Measurements from ENCODE around the gene KDM2B. TPM values are rescaled to one million over a fixed set of nuclear protein-coding genes. Genes with fewer than 3 reads are reported as not detected.

The KDM2B gene
- total RNA-seq, 1 donor from 2014 or later: 20.0 TPM

DNA sequence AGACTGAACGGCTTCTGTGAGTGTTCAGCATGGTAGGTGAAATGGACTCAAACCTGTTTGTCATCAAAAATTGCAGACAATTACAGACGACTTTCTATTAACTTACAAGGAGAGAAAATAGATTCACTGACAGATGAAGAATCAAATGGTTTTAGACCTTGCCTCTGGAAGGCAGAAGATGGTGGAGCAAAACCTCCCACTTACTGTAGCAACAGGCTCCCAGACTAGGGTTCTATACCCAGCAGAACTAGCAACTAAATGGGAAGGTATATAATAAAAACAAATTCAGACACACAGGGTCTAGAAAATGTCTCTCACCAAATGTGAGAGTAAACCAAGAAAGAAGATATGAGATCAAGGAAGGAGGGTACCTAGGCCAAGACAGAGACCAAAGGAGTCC lies 144.1 kb downstream of the KDM2B start:
- no peak for DNase-seq (ENCODE audit: low read depth in 2 of 2)

DNA sequence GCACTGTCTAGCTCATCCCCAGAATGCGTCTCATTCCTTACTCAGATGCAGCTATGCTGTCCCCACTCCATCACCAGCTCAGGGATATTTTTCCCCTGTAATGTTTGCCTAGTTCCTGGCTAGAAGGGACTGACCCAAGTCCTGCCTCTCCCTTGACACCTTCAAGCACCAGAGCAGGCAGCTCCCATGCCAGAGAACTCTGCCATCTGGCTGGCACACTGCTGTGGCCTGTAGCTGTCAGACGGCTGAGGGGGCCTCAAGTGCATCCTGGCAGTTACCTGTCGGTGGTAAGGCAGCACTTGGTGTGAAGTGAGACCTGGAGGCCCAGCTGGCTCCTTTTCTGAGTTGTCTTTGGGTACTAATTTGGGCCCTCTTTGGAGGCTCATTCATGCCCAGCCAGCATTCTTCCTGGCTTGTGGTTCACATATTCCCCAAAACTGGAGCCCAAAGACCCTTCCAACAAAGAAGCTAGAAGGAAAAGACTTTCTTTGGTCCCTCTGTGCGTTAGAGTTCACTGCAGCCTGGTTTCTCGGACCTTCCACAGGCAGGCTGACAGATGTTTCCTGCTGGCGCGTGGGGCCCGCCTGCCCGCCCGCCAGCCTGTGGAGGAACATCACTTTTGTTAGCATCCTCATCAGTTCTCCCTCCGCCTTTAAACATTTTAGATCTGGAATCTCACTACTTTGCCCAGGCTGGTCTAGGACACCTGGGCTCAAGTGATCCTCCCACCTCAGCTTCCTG lies 147.9 kb downstream of the KDM2B start:
- no peak for DNase-seq (ENCODE audit: low read depth in 2 of 2)

DNA sequence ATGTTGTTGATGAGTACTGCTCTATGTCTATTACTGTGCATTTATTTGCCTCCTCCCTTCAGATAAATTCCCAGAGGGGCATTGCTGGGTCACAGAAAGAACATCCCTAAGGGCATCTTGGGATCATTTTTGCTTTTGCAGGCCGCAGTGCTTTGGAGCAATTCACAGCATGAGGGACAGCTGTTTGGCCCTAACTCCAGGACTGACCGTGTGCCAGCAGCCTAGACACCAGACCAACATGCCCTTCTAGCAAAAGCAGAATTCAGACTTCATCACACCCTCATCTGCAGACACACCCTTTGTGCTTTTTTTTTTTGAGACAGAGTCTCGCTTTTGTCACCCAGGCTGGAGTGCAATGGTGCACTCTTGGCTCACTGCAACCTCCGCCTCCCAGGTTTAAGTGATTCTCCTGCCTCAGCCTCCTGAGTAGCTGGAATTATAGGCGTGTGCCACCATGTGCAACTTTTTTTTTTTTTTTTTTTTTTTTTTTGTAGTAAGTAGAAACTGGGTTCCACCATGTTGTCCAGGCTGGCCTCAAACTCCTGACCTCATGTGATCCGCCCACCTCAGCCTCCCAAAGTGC lies 149.9 kb downstream of the KDM2B start:
- no peak for DNase-seq (ENCODE audit: low read depth in 2 of 2)

DNA sequence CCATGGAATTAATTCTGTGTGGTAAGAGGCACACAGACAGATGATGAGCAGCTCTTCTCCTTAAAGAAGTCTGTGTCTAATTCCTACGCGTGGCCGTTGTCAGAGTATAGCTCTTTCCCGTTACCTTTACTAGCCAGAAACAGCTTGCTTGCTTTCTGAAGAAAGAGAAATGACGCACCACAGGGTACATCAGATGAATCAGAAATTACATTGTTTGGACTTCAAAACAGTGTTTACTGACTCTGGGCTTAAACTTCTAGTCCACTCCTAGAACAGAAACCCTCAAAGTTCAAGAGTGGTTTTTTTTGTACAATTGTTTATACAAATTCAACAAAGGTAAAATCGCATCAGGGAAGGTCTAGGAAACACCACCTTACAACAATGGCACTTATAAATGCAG lies 151.9 kb downstream of the KDM2B start:
- no peak for DNase-seq (ENCODE audit: low read depth in 2 of 2)

DNA sequence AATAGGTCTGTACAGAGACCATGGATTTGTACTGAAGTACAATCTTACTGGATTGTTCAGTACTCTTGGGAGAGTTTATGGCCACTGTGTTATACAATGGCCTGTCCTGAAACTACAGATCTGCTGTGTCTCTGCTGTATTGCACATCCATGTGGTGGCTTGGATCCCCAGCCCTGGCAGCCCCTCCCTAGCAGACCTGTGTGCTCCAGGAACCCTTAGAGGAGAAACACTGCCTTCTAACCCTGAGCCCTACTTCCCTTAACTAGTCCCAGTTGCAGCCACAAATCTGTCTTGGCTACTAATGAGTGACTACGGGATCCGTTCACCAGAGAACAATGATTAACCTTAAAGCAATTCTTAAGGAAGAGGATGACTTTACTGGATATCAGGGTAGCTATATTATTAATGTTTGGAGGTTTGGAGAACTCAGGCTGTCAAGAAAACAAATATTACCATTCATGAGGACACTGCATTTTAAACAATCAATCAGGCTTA lies 153.2 kb downstream of the KDM2B start:
- no peak for DNase-seq (ENCODE audit: low read depth in 2 of 2)

DNA sequence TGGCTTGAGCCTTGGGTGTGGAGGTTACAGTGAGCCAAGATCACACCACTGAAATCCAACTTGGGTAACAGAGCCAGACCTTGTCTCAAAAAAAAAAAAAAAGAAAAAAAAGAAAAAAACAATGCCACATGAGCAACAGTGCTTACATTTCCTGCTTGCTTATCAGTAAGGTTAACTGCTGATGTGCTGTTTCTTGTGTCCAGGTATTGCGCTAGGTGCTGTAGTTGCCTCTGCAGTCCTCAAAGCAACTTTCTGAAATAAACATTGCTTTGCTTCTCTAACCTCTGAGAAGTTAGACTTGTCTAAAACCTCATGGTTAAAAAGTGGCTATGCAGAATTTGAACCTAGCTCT lies 156.2 kb downstream of the KDM2B start:
- no peak for DNase-seq (ENCODE audit: low read depth in 2 of 2)

DNA sequence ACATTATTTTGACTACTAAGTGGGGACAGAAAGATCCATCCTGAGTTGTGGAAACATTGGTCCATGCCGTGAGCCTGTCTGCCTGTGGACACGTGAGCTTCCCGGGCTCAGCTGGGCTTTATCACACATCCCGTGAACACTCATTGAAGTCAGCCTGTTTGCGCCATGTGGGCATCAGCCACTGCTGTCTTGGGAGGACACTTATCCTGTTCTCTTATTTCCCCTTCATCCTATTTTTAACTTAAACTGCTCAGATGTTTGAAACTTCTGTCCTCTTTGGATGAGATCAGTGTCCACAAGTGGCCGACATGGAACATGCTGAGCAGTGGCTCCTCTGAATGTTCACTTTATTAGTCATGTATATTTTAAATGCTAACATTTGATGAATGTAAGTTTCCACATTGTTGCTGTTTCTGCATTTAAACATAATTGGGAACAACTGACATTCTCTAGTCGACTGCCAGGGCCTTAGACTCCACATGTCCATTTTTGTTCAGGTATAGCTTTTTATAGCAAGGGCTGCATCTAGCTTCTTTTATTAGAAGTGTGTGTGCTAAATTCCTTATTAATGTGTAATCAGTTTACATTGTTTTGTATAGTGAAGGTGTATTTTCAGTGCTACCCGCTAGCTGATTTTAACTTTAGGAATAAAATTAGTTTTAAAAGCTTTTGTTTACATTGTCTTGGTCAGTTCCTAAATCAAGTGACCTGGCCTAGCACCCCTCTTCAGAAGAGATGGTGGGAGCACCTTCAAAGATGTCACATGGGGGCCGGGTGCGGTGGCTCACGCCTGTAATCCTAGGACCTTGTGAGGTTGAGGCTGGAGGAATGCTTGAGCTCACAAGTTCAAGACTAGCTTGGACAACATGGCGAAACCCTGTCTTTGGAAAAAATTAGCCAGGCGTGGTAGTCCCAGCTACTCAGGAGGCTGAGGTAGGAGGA lies 156.9 kb downstream of the KDM2B start:
- no peak for DNase-seq (ENCODE audit: low read depth in 2 of 2)

DNA sequence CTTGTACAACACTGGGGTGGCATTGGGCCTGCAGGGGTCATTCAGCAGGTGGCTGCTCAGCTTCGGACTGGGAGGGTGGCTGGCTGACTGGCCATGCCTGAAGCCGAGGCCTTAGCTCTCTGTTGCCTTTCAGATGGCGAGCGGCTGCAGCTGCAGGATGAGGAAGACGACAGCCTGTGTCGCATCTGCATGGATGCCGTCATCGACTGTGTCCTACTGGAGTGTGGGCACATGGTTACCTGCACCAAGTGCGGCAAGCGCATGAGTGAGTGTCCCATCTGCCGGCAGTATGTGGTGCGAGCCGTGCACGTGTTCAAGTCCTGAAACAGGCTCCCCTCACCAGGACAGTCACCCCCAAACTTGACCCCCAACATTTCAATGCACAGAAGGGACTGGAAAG lies 157.6 kb downstream of the KDM2B start:
- no peak for DNase-seq (ENCODE audit: low read depth in 2 of 2)

DNA sequence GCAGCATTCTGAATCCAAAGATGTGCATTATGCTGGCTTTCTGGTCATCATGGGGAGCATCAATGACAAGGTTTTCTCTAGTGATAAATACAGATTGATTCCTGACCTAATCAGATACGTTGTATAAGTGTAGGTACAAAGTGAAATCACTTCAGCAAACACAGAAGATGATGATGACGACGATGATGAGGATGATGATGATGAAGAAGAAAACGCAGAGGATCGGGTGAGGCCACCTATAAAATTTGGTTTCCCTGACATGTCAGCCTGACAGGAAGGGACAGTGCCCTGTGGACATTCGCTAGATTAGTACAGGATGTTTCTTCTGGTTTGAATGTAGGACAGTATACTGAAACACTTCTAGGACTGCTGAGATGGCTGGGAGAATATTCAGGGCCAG lies 160.7 kb downstream of the KDM2B start:
- no peak for DNase-seq (ENCODE audit: low read depth in 2 of 2)

DNA sequence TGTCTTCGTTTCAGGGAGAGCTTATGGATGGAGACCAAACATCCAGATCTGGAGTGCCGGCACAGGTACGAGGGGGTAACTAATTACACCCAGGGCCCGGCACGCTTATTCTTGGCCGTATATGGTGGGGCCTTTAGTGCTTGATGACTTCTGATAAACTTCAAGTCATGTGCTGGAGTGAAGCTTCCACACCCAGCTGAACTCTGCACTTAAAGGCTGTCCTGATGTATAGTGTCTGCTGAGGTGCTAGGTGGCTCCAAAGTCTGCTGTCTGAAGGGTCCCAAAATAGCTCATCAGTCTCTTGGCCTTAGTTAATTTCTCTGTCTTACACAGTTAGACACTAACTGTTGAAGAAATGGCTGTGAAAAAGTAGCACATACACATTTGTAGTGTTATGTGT lies 163.0 kb downstream of the KDM2B start:
- DNase-seq (ENCODE audit: low read depth in 2 of 2): no peak

DNA sequence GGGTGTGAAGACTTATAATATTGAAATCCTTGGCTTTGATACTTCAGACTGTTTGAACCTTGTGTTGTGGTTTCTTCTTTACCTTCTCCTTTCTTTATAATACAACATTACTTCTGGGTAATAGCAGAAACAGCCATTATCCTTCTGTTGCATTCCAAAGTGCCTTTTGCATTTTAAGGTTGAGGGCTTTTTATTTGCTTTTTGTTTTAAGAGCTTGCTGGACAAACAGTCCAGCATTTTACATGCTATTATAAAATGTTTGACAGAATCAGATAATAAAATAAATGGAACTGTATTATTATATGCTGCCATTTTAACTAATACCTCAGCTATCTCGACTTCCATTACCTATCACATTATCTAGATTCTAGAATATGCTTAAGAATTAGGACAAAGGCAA lies 166.9 kb downstream of the KDM2B start:
- DNase-seq (ENCODE audit: low read depth in 2 of 2): no peak

DNA sequence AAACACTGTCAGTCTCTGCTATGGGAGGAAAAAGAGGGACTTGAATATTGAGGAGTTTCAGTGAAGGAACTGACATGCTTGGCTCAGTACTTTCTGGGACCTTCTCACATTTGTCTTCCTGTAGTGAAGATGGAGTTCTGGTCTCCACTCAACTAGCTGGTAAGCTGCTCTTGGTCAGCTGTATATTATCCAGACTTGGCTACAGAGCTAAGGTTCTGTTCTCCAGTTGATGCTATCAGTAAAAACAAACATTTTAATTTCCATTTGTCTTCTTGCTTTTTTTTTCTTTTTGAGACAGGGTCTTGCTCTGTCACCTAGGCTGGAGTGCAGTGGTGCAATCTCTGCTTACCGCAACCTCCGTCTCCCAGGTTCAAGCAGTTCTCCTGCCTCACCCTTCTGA lies 175.6 kb downstream of the KDM2B start:
- DNase-seq (ENCODE audit: low read depth in 2 of 2): no peak

DNA sequence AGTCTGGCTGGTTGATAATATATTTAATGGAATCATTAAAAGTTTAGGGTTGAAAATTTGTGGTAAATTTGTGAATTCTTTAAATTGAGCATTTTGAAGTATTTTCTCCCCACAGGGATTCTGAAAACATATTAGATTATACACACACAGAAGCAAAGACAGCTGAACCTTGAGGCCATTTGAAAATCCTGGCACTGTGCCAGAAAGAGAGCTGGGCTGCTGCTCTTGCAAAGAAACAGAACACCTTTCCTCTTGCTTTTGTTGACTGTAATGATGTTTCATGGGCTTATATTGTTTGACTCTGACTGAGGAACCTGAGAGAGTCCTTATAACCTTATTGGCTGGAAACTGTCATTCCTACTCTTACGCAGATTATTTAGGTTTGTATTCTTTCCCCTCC lies 176.1 kb downstream of the KDM2B start:
- peak; percentile 20 for DNase-seq (ENCODE audit: low read depth in 2 of 2)

DNA sequence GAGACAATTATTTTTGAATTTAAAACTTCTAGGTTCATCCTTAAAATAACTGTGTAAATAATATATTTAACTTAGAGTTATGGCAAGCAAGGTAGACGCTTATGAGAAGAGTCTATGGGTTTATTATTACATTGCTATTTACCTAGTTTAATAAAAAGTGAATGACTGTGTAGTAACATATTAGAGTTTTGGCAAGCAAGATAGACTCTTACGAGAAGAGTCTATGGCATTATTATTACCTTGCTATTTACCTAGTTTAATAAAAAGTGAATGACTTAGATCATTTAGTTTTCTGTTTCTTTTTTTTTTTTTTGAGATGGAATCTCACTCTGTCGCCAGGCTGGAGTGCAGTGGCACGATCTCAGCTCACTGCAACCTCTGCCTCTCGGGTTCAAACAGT lies 177.1 kb downstream of the KDM2B start:
- no peak for DNase-seq (ENCODE audit: low read depth in 2 of 2)

DNA sequence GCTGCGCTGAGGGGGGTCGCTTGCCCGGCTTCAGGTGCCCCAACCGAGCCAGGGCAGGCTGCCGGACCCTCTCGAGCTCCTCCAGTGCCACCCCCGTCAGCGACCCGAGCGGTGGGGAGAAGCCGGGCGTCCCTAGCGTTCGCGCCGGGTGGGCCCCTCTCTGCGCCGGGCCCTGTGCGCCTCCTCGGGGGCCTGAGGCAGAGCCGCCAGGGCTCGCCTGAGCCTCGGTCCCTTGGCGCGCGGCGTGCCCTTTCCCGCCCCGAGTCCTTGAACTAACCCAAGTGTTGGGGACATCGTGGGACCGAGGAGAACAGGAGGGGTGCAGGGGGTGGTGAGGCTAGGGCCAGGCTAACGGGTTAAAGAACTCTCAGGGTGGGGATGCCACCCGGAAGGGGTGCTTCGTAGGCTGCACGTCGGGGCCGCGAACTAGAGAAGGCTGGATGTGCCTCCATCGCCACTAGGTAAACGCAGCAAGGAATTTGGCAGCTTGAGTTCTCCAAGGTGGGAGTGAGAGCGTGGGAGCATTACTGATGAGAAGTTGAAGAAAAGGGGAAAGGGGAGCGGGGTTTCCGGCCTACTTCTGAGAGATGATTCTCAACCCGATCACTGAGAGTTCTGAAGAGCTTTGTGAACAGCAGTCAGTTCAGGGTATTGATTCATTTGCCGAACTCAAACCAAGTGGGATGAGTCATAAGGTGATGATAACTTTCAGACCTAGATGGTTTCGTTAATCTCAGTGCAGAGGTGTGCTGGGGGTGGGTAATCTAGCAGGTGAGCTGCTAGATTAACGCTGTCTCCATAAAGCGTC lies 180.3 kb downstream of the KDM2B start:
- DNase-seq (ENCODE audit: low read depth in 2 of 2): peak; percentile 7 to 48

DNA sequence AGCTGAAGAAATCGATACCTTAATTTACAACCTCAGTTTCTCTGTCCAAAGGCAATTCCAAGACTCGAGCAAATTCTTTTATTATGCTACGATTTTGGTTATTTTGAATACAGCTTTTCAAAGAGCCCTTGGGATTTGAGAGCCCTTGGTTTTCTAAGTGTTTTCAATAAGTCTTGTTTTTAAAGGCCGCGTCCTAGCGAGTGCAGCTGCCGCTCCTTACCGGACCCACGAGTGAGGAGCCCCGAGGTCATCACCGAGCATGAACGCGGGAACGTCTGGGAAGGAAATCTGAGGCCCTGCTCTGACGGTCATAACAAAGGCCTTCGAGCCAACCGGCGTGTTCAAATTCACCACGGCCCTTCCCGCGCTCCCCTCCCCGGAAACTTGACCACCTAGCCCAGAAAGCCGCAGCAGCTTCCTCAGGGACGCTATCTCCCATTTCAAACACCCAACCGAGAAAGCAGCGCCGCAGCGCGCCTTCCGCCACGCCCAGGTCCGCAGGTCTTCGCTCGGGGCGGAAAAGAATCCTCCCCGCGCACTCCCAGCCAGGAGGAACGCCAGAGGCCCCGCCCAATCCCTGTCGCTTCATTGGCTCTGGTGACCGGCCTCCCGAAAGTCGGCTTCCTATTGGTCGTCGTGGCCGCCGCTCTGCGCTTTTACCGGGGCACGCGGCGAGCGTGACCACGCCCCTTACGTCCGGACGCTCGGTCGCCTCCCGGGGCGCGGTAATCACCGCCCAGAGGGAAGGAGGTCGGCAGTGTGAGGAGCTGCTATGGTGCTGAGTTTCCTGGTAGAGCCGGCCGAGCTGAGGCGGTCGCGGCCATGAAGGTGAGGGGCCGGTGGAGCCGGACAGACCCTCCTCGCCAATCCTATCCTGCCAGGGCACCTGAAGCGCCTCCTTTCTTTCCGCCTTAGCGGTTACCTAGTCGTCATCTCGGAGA lies 181.2 kb downstream of the KDM2B start, which contains the start of gene RNF34:
TSS of gene RNF34 (plus strand) at position 728 of the 941 bp plus-strand sequence. CDS start at position 823, 95 bp downstream.
- peak; percentile 97 to 99 for DNase-seq (ENCODE audit: low read depth in 2 of 2)

DNA sequence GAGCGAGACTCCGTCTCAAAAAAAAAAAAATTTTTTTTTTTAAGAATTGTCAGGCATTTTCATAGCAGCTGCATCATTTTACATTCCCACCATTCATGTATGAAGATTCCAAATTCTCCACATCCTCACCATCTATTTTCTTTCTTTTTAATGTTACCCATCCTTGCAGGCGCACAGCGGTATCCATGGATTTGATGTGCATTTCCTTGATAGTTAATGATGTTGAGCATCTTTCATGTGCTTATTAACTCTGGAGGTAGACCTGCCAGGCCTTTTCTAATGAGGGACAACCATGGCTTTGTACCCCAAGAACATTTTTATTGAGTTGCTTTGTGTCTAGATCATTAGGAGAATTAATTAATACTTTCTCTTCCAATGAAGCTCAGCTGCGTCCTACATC lies 182.5 kb downstream of the KDM2B start:
- DNase-seq (ENCODE audit: low read depth in 2 of 2): no peak

DNA sequence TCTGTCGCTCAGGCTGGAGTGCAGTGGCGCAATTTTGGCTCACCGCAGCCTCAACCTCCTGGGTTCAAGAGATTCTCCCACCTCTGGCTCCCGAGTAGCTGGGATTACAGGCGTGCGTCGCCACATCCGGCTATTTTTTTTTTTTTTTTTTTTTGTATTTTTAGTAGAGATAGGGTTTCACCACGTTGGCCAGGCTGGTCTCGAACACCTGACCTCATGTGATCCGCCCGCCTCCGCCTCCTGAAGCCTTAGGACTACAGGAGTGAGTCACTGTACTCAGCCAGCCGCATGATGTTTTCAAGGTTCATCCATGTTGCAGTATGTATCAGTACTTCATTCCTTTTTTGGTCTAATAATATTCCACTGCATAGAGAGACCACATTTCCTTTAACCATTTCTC lies 183.3 kb downstream of the KDM2B start:
- DNase-seq (ENCODE audit: low read depth in 2 of 2): no peak

DNA sequence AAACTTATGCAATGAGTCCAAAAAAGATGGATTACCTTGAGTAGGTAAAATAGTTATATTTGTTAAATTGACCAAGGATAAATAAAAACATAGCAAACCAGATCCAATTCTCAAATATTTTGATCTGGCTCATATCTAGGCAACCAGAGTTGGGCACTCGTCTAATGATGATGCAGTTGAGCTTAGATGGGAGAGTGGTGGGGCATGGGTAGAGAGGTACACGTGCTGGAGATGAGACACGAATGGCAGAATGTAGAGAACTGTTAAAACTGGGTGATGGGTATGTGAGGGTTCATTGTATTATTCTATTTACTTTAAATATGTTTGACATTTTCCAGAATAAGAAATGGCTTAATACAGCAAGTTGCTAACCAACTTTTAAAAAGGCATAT lies 188.5 kb downstream of the KDM2B start:
- no peak for DNase-seq (ENCODE audit: low read depth in 2 of 2)

DNA sequence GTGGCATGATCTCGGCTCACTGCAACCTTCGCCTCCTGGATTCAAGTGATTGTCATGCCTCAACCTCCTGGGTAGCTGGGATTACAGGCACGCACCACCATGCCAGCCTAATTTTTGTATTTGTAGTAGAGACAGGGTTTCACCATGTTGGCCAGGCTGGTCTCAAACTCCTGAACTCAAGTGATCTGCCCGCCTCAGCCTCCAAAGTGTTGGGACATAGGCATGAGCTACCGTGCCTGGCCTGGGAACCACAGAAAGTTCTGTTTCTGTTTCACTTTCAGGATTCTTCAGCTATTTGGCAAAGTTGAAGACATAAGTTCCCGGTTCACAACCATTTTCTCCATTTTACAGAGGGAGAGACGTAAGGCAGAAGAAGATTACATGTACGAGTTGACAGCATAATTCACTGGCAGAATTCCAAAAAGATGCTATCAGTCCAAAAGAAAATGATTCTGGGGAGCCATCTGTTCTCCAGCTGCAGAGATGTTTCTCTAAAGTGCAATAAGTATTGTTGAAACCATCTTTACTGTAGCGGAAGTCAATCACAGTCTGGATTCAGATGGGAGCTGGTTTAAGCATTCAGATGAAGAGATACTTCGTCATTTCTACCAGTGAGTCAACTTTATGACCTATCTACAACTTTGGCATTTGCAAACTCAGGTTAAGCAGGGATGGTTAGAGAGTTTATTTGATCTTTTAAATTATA lies 189.1 kb downstream of the KDM2B start:
- DNase-seq (ENCODE audit: low read depth in 2 of 2): peak in 1 of 2 donors; percentile 75
